GM19324 (cell line): ENCODE results near the gene DSEL.

Experiments used
- ATAC-seq: cut with Tn5 transposase; IDR thresholded peaks from one replicate; pipeline ENCODE4 v1.9.1; 2021; ENCODE audit warnings: mild to moderate bottlenecking, moderate library complexity; ENCODE audit not compliant: unreplicated experiment, low FRiP score

DSEL gene

GRCh38 chr18:67516539-67517443, at the start of gene DSEL:
Gene DSEL, minus strand, starts transcription at chr18:67516720. Its CDS starts 2,112 bp downstream, at chr18:67514608.
- ATAC-seq, result peak; percentile 95

GRCh38 chr18:67553437-67553836, 36.9 kb upstream of the DSEL start:
- ATAC-seq, result no peak

- no peak for ATAC-seq
Measured at GRCh38 chr18:67550872-67551520, 34.5 kb upstream of the DSEL start.

GRCh38 chr18:67549946-67550345, 33.4 kb upstream of the DSEL start:
- no peak for ATAC-seq

GRCh38 chr18:67545681-67546080, 29.2 kb upstream of the DSEL start:
- no peak for ATAC-seq

GRCh38 chr18:67540559-67540958, 24.0 kb upstream of the DSEL start:
- ATAC-seq, result no peak

GRCh38 chr18:67531929-67532328, 15.4 kb upstream of the DSEL start:
- no peak for ATAC-seq

GRCh38 chr18:67525328-67526099, 9.0 kb upstream of the DSEL start:
- ATAC-seq, result no peak

- ATAC-seq, result no peak
Measured at GRCh38 chr18:67520351-67520921, 3.9 kb upstream of the DSEL start.

- no peak for ATAC-seq
Measured at GRCh38 chr18:67519592-67519991, 3.1 kb upstream of the DSEL start.

- no peak for ATAC-seq
Measured at GRCh38 chr18:67518566-67518965, 2.0 kb upstream of the DSEL start.

- no peak for ATAC-seq
Measured at GRCh38 chr18:67517444-67517765, 885 bp upstream of the DSEL start.

GRCh38 chr18:67515942-67516538, 480 bp downstream of the DSEL start:
- peak; percentile 35 for ATAC-seq

- ATAC-seq, result no peak
Measured at GRCh38 chr18:67514901-67515540, 1.5 kb downstream of the DSEL start.

- no peak for ATAC-seq
Measured at GRCh38 chr18:67514465-67514864, 2.1 kb downstream of the DSEL start.

GRCh38 chr18:67513280-67513679, 3.2 kb downstream of the DSEL start:
- ATAC-seq, result no peak

GRCh38 chr18:67511840-67512239, 4.7 kb downstream of the DSEL start:
- no peak for ATAC-seq

GRCh38 chr18:67510831-67511230, 5.7 kb downstream of the DSEL start:
- no peak for ATAC-seq

GRCh38 chr18:67509741-67510391, 6.7 kb downstream of the DSEL start:
- ATAC-seq, result no peak
